ENCODE measurements around the gene C6orf89.

DNA sequence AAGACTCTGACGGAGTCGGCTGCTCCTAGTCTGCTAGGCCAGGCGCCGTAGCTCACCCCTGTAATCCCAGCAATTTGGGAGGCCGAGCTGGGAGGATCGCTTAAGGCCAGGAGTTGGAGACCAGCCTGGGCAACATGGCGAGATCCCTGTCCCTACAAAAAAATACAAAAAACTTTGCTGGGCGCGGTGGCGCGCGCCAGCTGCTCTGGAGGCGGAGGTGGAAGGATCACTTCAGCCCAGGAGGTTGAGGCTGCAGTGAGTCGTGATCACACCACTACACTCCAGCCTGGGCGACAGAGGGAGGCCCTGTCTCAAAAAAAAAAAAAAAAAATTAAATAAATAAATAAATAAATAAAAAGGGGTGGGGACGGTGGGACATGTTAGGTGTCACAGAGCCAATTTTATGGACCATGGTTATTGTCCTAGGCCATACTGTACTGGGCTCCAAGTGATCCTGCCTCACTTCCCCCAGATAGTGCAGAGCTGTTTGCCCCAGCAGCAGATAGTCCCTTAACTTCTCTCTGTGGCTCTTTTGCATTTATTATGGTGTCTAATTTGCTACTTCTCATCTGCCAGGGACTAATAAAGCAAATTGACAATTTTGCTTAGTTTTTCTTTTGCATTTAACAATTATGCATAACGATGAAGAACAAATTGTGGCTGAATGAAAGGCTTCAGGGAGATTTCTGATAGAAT, 74.0 kb downstream of the C6orf89 start:
- TF ChIP-seq CTCF (IDR thresholded peaks at IDR 0.05; ENCODE audit: low read length) (no peak), EZH2 (IDR thresholded peaks at IDR 0.05; ENCODE audit: borderline replicate concordance, low read length) (no peak)

Data from OCI-LY1 (cell line).